Measurements from ENCODE around the gene EBI3. TPM values are rescaled to one million over a fixed set of nuclear protein-coding genes. Genes with fewer than 3 reads are reported as not detected.

Gene EBI3
- total and polyA plus RNA-seq, 10 donors, result 15.0 to 60.6 (median 34.2) TPM

DNA sequence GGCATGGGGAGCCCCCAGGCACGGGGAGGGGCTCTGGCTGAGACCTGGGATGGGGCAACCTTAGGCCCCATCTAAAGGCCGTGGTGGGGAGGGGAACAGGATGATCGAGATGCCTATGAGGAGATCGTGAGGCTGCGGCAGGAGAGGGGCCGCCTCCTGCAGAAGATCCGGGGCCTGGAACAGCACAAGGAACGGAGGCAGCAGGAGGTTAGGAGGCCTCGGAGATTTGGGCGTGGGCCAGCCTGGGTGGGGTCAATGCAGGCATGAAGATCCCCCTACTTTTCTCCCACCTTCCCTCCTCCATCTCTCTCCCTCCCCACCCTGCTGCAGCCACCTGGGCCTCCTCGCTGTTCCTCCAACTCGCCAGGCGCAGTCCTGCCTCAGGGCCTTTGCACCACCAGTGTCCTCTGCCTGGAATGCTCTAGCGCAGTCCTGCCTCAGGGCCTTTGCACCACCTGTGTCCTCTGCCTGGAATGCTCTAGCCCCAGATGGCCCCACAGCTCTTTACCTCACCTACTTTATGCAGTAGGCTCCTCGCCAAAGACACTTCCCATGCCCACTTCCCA lies 19.1 kb upstream of the EBI3 start:
- TF ChIP-seq POLR2A (IDR thresholded peaks at IDR 0.05) (no peak), POLR2AphosphoS5 (IDR thresholded peaks at IDR 0.05) (no peak)
- TF ChIP-seq, protein P1, sequence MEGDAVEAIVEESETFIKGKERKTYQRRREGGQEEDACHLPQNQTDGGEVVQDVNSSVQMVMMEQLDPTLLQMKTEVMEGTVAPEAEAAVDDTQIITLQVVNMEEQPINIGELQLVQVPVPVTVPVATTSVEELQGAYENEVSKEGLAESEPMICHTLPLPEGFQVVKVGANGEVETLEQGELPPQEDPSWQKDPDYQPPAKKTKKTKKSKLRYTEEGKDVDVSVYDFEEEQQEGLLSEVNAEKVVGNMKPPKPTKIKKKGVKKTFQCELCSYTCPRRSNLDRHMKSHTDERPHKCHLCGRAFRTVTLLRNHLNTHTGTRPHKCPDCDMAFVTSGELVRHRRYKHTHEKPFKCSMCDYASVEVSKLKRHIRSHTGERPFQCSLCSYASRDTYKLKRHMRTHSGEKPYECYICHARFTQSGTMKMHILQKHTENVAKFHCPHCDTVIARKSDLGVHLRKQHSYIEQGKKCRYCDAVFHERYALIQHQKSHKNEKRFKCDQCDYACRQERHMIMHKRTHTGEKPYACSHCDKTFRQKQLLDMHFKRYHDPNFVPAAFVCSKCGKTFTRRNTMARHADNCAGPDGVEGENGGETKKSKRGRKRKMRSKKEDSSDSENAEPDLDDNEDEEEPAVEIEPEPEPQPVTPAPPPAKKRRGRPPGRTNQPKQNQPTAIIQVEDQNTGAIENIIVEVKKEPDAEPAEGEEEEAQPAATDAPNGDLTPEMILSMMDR (IDR thresholded peaks at IDR 0.05 in 8 of 11, conservative IDR thresholded peaks at IDR 0.05 in 3 of 11), result no peak
- H3K36me3 ChIP-seq, result no peaks in the 10 kb centered on the region
- DNase-seq, result no peak
- no peak overlapping the region for H3K4me3 ChIP-seq
- H3K9me3 ChIP-seq, result no peaks in the 10 kb centered on the region
- H3K27ac ChIP-seq, result no peak overlapping the region
- H3K27me3 ChIP-seq (replicated peaks in 1 of 7), result peaks cover 0 to 41% (median 0%) of the 10 kb centered on the region in 7 donors
- intact Hi-C loops (cut with DNase I; ENCODE audit: low total_unique reads), result no loop called here
- WGBS, 5 donors, result 72 to 85% (median 73%) methylated on average over 15 of the region's 15 CpGs
- H3K4me1 ChIP-seq, result no peaks in the 10 kb centered on the region

DNA sequence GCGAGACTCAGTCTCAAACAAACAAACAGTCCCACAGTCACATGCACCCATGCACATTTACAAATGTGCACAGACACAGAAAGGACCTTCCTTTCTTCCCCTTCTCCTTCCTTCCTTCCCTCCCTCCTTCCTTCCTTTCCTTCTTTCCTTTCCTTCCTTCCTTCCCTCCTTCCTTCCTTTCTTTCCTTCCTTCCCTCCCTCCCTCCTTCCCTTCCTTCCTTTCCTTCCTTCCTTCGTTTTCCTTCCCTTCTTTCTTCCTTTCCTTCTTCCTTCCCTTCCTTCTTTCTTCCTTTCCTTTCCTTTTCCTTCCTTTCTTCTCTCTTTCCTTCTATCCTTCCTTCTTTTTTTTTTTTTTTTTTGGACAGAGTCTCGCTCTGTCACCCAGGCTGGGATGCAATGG lies 16.2 kb upstream of the EBI3 start:
- no peak overlapping the region for H3K27ac ChIP-seq
- intact Hi-C loops (cut with DNase I; ENCODE audit: low total_unique reads), result no loop called here
- no peaks in the 10 kb centered on the region for H3K4me1 ChIP-seq
- 62 to 68% (median 67%) methylated on average over 3 of the region's 3 CpGs for WGBS, 5 donors
- no peak overlapping the region for H3K4me3 ChIP-seq
- H3K9me3 ChIP-seq, result peaks cover 0 to 7% (median 0%) of the 10 kb centered on the region in 8 donors
- H3K27me3 ChIP-seq (replicated peaks in 1 of 7), result peaks cover 0 to 28% (median 0%) of the 10 kb centered on the region in 7 donors
- no peaks in the 10 kb centered on the region for H3K36me3 ChIP-seq
- DNase-seq, result no peak
- TF ChIP-seq POLR2A (IDR thresholded peaks at IDR 0.05) (no peak), POLR2AphosphoS5 (IDR thresholded peaks at IDR 0.05) (no peak)
- TF ChIP-seq, protein P1 (IDR thresholded peaks at IDR 0.05 in 8 of 11, conservative IDR thresholded peaks at IDR 0.05 in 3 of 11), result no peak

DNA sequence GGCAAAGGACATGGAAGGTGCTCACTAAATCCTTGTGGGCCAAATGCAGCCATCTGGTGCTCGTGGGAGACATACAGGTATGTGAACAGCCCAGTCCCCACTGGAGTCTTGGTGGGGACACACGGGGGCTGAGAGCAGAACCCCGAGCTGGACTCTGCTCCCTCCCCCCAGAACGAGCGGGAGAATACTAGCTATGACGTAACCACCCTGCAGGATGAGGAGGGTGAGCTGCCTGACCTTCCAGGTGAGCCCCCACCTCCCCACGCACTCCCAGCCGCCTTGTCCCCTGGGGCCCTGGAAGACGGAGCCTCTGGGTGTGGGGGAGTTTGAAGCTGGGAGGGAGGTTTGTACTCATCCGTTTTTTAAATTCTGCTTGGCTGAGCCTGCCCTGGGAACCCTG lies 13.5 kb upstream of the EBI3 start:
- TF ChIP-seq, protein P1 (IDR thresholded peaks at IDR 0.05 in 8 of 11, conservative IDR thresholded peaks at IDR 0.05 in 3 of 11), result no peak
- TF ChIP-seq POLR2AphosphoS5 (IDR thresholded peaks at IDR 0.05) (no peak), POLR2A (IDR thresholded peaks at IDR 0.05) (no peak)
- H3K9me3 ChIP-seq, result peaks cover 0 to 7% (median 0%) of the 10 kb centered on the region in 8 donors
- 59 to 79% (median 76%) methylated on average over 8 to 10 of the region's 10 CpGs for WGBS, 5 donors
- no peak overlapping the region for H3K27ac ChIP-seq
- H3K4me1 ChIP-seq, result no peaks in the 10 kb centered on the region
- no peaks in the 10 kb centered on the region for H3K36me3 ChIP-seq
- intact Hi-C loops (cut with DNase I; ENCODE audit: low total_unique reads), result no loop called here
- DNase-seq, result no peak
- no peak overlapping the region for H3K4me3 ChIP-seq
- H3K27me3 ChIP-seq (replicated peaks in 1 of 7), result peaks cover 0 to 11% (median 0%) of the 10 kb centered on the region in 7 donors

DNA sequence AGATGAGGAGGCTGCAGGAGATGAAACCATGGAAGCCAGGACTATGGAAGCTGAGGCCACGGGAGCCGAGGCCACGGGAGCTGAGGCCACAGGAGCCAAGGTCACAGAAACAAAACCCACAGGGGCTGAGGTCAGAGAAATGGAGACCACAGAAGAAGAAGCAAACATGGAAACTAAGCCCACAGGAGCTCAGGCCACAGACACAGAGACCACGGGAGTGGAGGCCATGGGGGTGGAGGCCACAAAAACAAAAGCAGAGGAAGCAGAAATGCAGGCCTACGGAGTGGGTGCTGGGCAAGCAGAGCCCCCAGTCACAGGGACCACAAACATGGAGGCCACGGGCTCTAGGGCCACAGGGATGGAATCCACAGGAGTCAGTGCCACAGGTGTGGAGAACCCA lies 12.5 kb upstream of the EBI3 start:
- Histone ChIP-seq H3K36me3 (no peaks in the 10 kb centered on the region), H3K4me3 (no peak overlapping the region), H3K27me3 (replicated peaks in 1 of 7) (peaks cover 0 to 2% (median 0%) of the 10 kb centered on the region in 7 donors), H3K4me1 (no peaks in the 10 kb centered on the region), H3K27ac (no peak overlapping the region), H3K9me3 (peaks cover 0 to 7% (median 0%) of the 10 kb centered on the region in 8 donors)
- TF ChIP-seq, protein P1 (IDR thresholded peaks at IDR 0.05 in 8 of 11, conservative IDR thresholded peaks at IDR 0.05 in 3 of 11), result no peak
- TF ChIP-seq POLR2A (IDR thresholded peaks at IDR 0.05), result no peak
- TF ChIP-seq POLR2AphosphoS5 (IDR thresholded peaks at IDR 0.05), result no peak
- WGBS, 5 donors, result 72 to 89% (median 77%) methylated on average over 6 of the region's 6 CpGs
- DNase-seq, result no peak
- intact Hi-C loops (cut with DNase I; ENCODE audit: low total_unique reads), result no loop called here

Data from spleen (tissue), 11 donors.